Medulla oblongata (tissue), 1 donor: ENCODE data around the gene DAGLB.
"Not testable (repeated sequence)": the region's sequence is repeated elsewhere in the genome, so short reads cannot be mapped to it uniquely, and the experiment has no call there.

Experiments used
- DNase-seq: peaks from one replicate; pipeline ENCODE4 v3.0.0-alpha.2; 2015; ENCODE audit errors: extremely low spot score

DAGLB gene

GRCh38 chr7:6430974-6431373, 16.8 kb downstream of the DAGLB start:
- no peak for DNase-seq

- DNase-seq, result no peak
These were observed 17.3 kb downstream of the DAGLB start for GRCh38 chr7:6430271-6430940.

- peak; percentile 66 for DNase-seq
These were observed 21.8 kb downstream of the DAGLB start for GRCh38 chr7:6425948-6426347.

GRCh38 chr7:6423942-6424701, 23.6 kb downstream of the DAGLB start:
- peak; percentile 72 for DNase-seq

GRCh38 chr7:6422926-6423632, 24.7 kb downstream of the DAGLB start:
- no peak for DNase-seq

- DNase-seq, result no peak
These were observed 25.7 kb downstream of the DAGLB start for GRCh38 chr7:6422095-6422494.

- no peak for DNase-seq
These were observed 27.1 kb downstream of the DAGLB start for GRCh38 chr7:6420680-6421079.

GRCh38 chr7:6419310-6419773, 28.4 kb downstream of the DAGLB start:
- peak; percentile 64 for DNase-seq

GRCh38 chr7:6417408-6417807, 30.3 kb downstream of the DAGLB start:
- DNase-seq, result no peak

- DNase-seq, result no peak
These were observed 31.1 kb downstream of the DAGLB start for GRCh38 chr7:6416516-6417145.

- DNase-seq, result no peak
These were observed 34.1 kb downstream of the DAGLB start for GRCh38 chr7:6413637-6414036.

- no peak for DNase-seq
These were observed 37.6 kb downstream of the DAGLB start for GRCh38 chr7:6409944-6410693.

GRCh38 chr7:6409091-6409490, 38.7 kb downstream of the DAGLB start:
- DNase-seq, result no peak

GRCh38 chr7:6407434-6407833, 40.3 kb downstream of the DAGLB start:
- no peak for DNase-seq

- no peak for DNase-seq
These were observed 41.6 kb downstream of the DAGLB start for GRCh38 chr7:6406121-6406520.

GRCh38 chr7:6403907-6404306, 43.8 kb downstream of the DAGLB start:
- DNase-seq, result no peak

- DNase-seq, result peak; percentile 35
These were observed 45.0 kb downstream of the DAGLB start for GRCh38 chr7:6402741-6403140.

- no peak for DNase-seq
These were observed 45.7 kb downstream of the DAGLB start for GRCh38 chr7:6402041-6402440.

GRCh38 chr7:6401536-6401935, 46.2 kb downstream of the DAGLB start:
- DNase-seq, result no peak

GRCh38 chr7:6400243-6401105, 47.3 kb downstream of the DAGLB start:
- DNase-seq, result not testable (repeated sequence)
